Neuronal stem cell (in vitro differentiated cells): Measurements from ENCODE around the gene ABCB9.

Experiments
- DNase-seq: peaks from one replicate; pipeline ENCODE4 v3.0.0-alpha.2; 2013; ENCODE audit warnings: low spot score
- H2AFZ ChIP-seq: one replicate; pipeline ENCODE4 v1.6.1; 2013; ENCODE audit warnings: mild to moderate bottlenecking, low read length, inconsistent platforms
- H2AK5ac ChIP-seq: 2 replicates; pipeline ENCODE4 v1.6.1; 2013; ENCODE audit warnings: low read depth, mild to moderate bottlenecking, inconsistent platforms, low read length, moderate library complexity, mixed read lengths
- H2BK120ac ChIP-seq: 2 replicates; pipeline ENCODE4 v1.6.1; 2013; ENCODE audit warnings: low read depth, mild to moderate bottlenecking, inconsistent platforms, low read length, moderate library complexity, mixed read lengths
- H2BK12ac ChIP-seq: one replicate; pipeline ENCODE4 v1.6.1; 2013; ENCODE audit warnings: low read length, inconsistent platforms
- H2BK15ac ChIP-seq: 2 replicates; pipeline ENCODE4 v1.6.1; 2013; ENCODE audit warnings: mild to moderate bottlenecking, low read length, inconsistent platforms, mixed read lengths
- H2BK5ac ChIP-seq: one replicate; pipeline ENCODE4 v1.6.1; 2013; ENCODE audit warnings: inconsistent platforms, mild to moderate bottlenecking, low read length, moderate library complexity
- H3K14ac ChIP-seq: one replicate; pipeline ENCODE4 v1.6.1; 2013; ENCODE audit warnings: low read length, inconsistent platforms
- H3K18ac ChIP-seq: 2 replicates; pipeline ENCODE4 v1.6.1; 2013; ENCODE audit warnings: low read length, inconsistent platforms
- H3K23ac ChIP-seq: 2 replicates; pipeline ENCODE4 v1.6.1; 2013; ENCODE audit warnings: low read depth, mild to moderate bottlenecking, mixed read lengths, low read length, inconsistent platforms; ENCODE audit not compliant: poor library complexity
- H3K27ac ChIP-seq: replicated peaks from 3 replicates; pipeline ENCODE4 v1.5.1; 2013; ENCODE audit warnings: low read length, inconsistent platforms
- H3K27me3 ChIP-seq, 3 experiments: 2 replicates each; pipeline ENCODE4 v1.6.1; 2013; ENCODE audit warnings: low read length in 3 of 3, mild to moderate bottlenecking in 2 of 3, inconsistent platforms in 1 of 3, low read depth in 1 of 3, mixed read lengths in 1 of 3, moderate library complexity in 1 of 3; ENCODE audit not compliant: control insufficient read depth in 3 of 3, insufficient read depth in 3 of 3
- H3K36me3 ChIP-seq, 2 donors: replicated peaks in 1 of 2; 2 replicates each; pipeline ENCODE4 v1.6.1; 2013; ENCODE audit warnings: low read length in 2 of 2; ENCODE audit not compliant: control insufficient read depth in 2 of 2, insufficient read depth in 2 of 2
- H3K4ac ChIP-seq: 2 replicates; pipeline ENCODE4 v1.6.1; 2013; ENCODE audit warnings: inconsistent platforms, mild to moderate bottlenecking, low read length, moderate library complexity
- H3K4me1 ChIP-seq, 2 donors: 1 replicate in 1 of 2; 2 replicates in 1 of 2; pipeline ENCODE4 v1.6.1; 2013; ENCODE audit warnings: low read length in 2 of 2, low read depth in 1 of 2; ENCODE audit not compliant: control insufficient read depth in 2 of 2, insufficient read depth in 1 of 2
- H3K4me2 ChIP-seq: one replicate; pipeline ENCODE4 v1.6.1; 2013; ENCODE audit warnings: mild to moderate bottlenecking, low read length, inconsistent platforms; ENCODE audit not compliant: insufficient read depth, poor library complexity, severe bottlenecking
- H3K4me3 ChIP-seq, 2 donors: 2 replicates each; pipeline ENCODE4 v1.5.1; 2013; ENCODE audit warnings: low read length in 2 of 2, mild to moderate bottlenecking in 2 of 2, inconsistent platforms in 1 of 2, moderate library complexity in 1 of 2
- H3K79me1 ChIP-seq: one replicate; pipeline ENCODE4 v1.6.1; 2013; ENCODE audit warnings: low read depth, mild to moderate bottlenecking, inconsistent platforms, low read length, moderate library complexity
- H3K9ac ChIP-seq: one replicate; pipeline ENCODE4 v1.6.1; 2013; ENCODE audit warnings: mild to moderate bottlenecking, low read depth, low read length, inconsistent platforms; ENCODE audit not compliant: poor library complexity
- H3K9me3 ChIP-seq, 2 donors: replicated peaks in 1 of 2; 2 replicates each; pipeline versions ENCODE3 to v1.6.1; 2013; ENCODE audit warnings: low read length in 2 of 2, mild to moderate bottlenecking in 2 of 2, inconsistent platforms in 1 of 2, low read depth in 1 of 2, mixed read lengths in 1 of 2, moderate library complexity in 1 of 2; ENCODE audit not compliant: control insufficient read depth in 2 of 2, insufficient read depth in 1 of 2
- H4K8ac ChIP-seq: one replicate; pipeline ENCODE4 v1.6.1; 2013; ENCODE audit warnings: low read depth, mild to moderate bottlenecking, inconsistent platforms, low read length, moderate library complexity
- H4K91ac ChIP-seq: one replicate; pipeline ENCODE4 v1.6.1; 2013; ENCODE audit warnings: low read length, low read depth, mild to moderate bottlenecking, inconsistent platforms; ENCODE audit not compliant: poor library complexity
- WGBS, 2 donors: extraction: QIAGEN DNeasy Blood & Tissue Kit; methylation state at CpG; one replicate each; pipeline ENCODE4 v1.1.7; 2013; ENCODE audit warnings: missing lambda C conversion rate in 2 of 2, mixed read lengths in 1 of 2; ENCODE audit not compliant: insufficient read length in 2 of 2, insufficient replicate concordance in 1 of 2; ENCODE audit errors: extremely low coverage in 2 of 2; 5-methylcytosine and 5-hydroxymethylcytosine counted together

Gene ABCB9

DNA sequence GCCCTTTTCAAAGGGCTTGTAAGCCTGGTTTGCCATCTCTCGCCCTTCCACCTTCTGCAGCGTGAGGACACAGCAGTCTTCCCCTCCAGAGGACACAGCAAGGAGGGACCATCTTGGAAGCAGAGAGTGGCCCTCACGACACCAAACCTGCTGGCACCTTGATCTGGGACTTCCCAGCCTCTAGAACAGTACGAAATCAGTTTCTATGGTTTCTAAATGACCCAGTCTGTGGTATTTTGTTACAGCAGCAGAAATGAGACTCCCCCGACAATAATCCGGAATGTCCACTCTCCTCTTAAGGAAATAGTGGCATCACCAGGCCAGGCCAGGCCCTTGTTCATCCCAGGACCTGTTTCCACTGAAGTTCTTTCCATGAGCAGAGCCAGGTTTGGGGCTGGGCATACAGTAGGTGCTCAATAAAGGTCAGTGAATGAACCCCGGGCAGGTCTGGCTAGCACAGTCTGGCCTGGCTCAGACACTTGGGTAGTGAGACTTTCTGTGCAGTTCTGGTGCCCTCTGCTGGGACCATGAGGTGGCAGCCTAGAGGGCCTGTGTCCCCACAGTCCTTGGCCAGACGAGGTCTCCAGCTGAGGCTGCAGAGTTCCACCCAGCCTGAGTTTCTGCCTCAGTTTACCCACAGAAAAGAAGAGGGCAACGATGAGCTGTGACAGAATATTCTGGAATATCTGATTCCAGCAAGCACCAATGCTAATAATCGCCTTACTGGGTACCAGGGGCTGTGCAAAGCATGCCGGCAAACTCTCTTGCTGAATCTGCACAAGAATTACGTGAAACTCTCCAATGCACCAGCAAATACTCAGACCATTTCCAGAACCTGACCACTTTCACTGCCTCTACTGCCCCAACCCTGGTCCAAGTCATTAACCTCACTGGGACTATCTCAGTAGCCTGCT lies 14.0 kb downstream of the ABCB9 start:
- H2AFZ ChIP-seq, result no peak overlapping the region
- no peak overlapping the region for H4K91ac ChIP-seq
- peaks cover 0 to 2% of the 10 kb centered on the region in 2 donors for H3K9me3 ChIP-seq
- H3K9ac ChIP-seq, result no peak overlapping the region
- no peak overlapping the region for H4K8ac ChIP-seq
- DNase-seq, result peak; percentile 54
- no peaks in the 10 kb centered on the region for H3K27me3 ChIP-seq
- WGBS, 2 donors, result no CpG with 5 or more reads among the region's 12 CpGs
- H3K23ac ChIP-seq, result no peak overlapping the region
- H2BK120ac ChIP-seq, result no peak overlapping the region
- no peaks in the 10 kb centered on the region for H3K79me1 ChIP-seq
- no peak overlapping the region for H2AK5ac ChIP-seq
- H2BK15ac ChIP-seq, result no peak overlapping the region
- H2BK12ac ChIP-seq, result no peak overlapping the region
- no peak overlapping the region for H3K27ac ChIP-seq
- H3K4ac ChIP-seq, result no peak overlapping the region
- H3K4me2 ChIP-seq, result no peak overlapping the region
- no peaks in the 10 kb centered on the region for H3K36me3 ChIP-seq
- H3K18ac ChIP-seq, result no peak overlapping the region
- H3K4me1 ChIP-seq, result no peaks in the 10 kb centered on the region
- H3K4me3 ChIP-seq, result no peak overlapping the region
- H2BK5ac ChIP-seq, result no peak overlapping the region
- no peak overlapping the region for H3K14ac ChIP-seq

DNA sequence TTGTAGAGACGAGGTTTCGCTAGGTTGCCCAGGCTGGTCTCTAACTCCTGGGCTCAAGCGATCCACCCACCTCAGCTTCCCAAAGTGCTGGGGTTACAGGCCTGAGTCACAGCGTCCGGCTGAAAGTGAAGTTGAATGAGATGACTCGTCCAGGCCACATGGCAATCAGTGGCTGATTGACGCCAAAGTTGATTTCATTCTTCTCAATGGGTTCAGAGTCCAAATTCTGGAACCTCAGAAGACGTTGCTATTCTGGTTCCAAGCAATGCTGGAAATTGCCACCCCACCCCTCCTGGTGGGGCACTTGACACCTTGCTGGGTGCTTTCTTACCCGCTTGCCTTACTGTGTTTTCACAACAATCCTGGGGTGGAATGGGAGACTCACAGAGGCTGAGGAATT lies 14.9 kb downstream of the ABCB9 start:
- Histone ChIP-seq H4K8ac (no peak overlapping the region), H2BK12ac (no peak overlapping the region), H3K4me1 (peaks cover 0 to 7% of the 10 kb centered on the region in 2 donors), H2BK5ac (no peak overlapping the region), H3K23ac (no peak overlapping the region), H3K4ac (no peak overlapping the region), H2BK120ac (no peak overlapping the region), H2AFZ (no peak overlapping the region), H2BK15ac (no peak overlapping the region), H3K4me2 (no peak overlapping the region), H3K79me1 (no peaks in the 10 kb centered on the region), H3K9ac (no peak overlapping the region), H3K9me3 (peaks cover 0 to 2% of the 10 kb centered on the region in 2 donors), H4K91ac (no peak overlapping the region), H3K14ac (no peak overlapping the region), H3K27ac (no peak overlapping the region), H3K27me3 (no peaks in the 10 kb centered on the region), H3K36me3 (no peaks in the 10 kb centered on the region), H2AK5ac (no peak overlapping the region), H3K18ac (no peak overlapping the region), H3K4me3 (no peak overlapping the region)
- no peak for DNase-seq
- WGBS, 2 donors, result no CpG with 5 or more reads among the region's 9 CpGs

DNA sequence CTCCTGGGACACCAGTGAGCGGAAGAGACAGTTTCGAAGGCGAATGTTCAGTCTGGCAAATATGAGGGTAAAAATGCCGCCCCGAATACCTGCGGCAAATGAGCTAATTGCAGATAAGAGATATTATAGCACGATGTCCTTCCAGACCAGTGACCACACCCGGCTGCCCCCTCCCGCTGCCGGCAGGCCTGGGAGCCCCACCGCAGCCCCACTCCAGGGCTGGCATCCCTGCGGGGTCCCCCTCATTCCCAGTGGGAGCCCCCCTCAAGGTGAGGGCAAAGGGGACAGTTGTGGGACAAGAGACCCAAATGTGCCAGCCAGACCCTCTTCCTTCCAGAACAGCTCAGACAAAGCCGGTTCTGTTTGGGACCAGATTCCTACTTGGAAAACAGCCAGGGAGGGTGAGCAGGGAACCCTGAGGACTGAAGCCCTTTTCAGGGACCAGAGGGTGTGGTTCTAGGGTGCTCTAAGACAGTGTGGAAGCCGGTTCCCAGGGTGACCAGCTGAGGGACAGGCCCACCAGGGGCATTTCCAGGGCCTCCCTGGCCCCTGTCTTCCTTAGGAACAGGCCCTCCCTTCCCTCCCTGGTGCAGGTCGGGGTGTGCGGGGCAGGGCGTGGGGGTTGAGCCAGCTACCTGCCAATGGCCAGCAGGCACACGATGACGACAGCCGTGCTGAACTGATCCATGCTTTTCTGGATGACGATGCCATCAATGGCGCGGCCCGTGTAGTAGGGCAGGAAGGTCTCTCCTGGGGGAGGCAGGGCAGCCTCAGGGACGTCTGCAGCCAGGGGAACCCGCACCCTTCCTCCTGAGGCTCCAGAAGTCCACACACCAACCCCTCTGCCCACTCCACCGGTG lies 16.2 kb downstream of the ABCB9 start:
- H3K9me3 ChIP-seq, result no peaks in the 10 kb centered on the region
- no peaks in the 10 kb centered on the region for H3K27me3 ChIP-seq
- H2AK5ac ChIP-seq, result peak overlapping the region; percentile 31
- no peak overlapping the region for H3K4me2 ChIP-seq
- H3K4me3 ChIP-seq, result no peak overlapping the region
- no peak overlapping the region for H4K91ac ChIP-seq
- no peak for DNase-seq
- no peak overlapping the region for H3K23ac ChIP-seq
- no peak overlapping the region for H2AFZ ChIP-seq
- no peak overlapping the region for H3K18ac ChIP-seq
- no peak overlapping the region for H3K27ac ChIP-seq
- peak overlapping the region; percentile 31 for H3K14ac ChIP-seq
- H2BK12ac ChIP-seq, result peak overlapping the region; percentile 7
- WGBS, 2 donors, result no CpG with 5 or more reads among the region's 27 CpGs
- no peaks in the 10 kb centered on the region for H3K36me3 ChIP-seq
- peak overlapping the region; percentile 72 for H2BK5ac ChIP-seq
- no peaks in the 10 kb centered on the region for H3K79me1 ChIP-seq
- no peak overlapping the region for H4K8ac ChIP-seq
- H3K9ac ChIP-seq, result peak overlapping the region; percentile 57
- H2BK120ac ChIP-seq, result peak overlapping the region; percentile 7
- H2BK15ac ChIP-seq, result peak overlapping the region; percentile 14
- no peak overlapping the region for H3K4ac ChIP-seq
- peaks cover 2 to 7% of the 10 kb centered on the region in 2 donors for H3K4me1 ChIP-seq

DNA sequence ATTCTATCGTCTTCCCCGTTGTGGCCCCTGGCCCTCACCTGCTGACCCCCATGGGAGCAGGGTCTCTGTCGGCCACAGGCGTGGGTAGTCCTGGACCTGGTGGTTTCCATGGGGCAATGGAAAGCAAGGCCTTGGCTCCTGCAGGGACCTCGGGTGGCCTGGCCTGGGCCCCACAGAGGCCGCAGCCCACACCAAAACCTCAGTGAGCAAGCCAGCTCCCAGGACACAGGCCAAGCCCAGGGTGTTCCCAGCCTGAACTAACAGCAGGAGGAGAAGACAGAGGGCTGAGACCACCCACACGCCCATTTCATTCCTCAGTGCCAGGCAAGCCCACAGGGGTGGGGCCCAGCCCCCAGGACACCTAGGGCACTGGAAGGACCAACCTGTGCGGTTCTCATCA lies 16.9 kb downstream of the ABCB9 start:
- H3K79me1 ChIP-seq, result no peaks in the 10 kb centered on the region
- DNase-seq, result no peak
- no peaks in the 10 kb centered on the region for H3K9me3 ChIP-seq
- peak overlapping the region; percentile 7 for H2BK120ac ChIP-seq
- peak overlapping the region; percentile 12 for H3K18ac ChIP-seq
- no peak overlapping the region for H3K27ac ChIP-seq
- H4K91ac ChIP-seq, result no peak overlapping the region
- no peaks in the 10 kb centered on the region for H3K36me3 ChIP-seq
- H3K4me1 ChIP-seq, result peaks cover 7% of the 10 kb centered on the region in 2 donors
- H3K27me3 ChIP-seq, result no peaks in the 10 kb centered on the region
- no peak overlapping the region for H2BK12ac ChIP-seq
- no peak overlapping the region for H3K14ac ChIP-seq
- H3K4me2 ChIP-seq, result no peak overlapping the region
- H3K4me3 ChIP-seq, result no peak overlapping the region
- H3K4ac ChIP-seq, result no peak overlapping the region
- H3K23ac ChIP-seq, result no peak overlapping the region
- no peak overlapping the region for H4K8ac ChIP-seq
- no peak overlapping the region for H3K9ac ChIP-seq
- no peak overlapping the region for H2AFZ ChIP-seq
- WGBS, 2 donors, result no CpG with 5 or more reads among the region's 8 CpGs
- peak overlapping the region; percentile 72 for H2BK5ac ChIP-seq
- H2AK5ac ChIP-seq, result no peak overlapping the region
- H2BK15ac ChIP-seq, result no peak overlapping the region
